ENCODE data around the gene TOMM20.

DNA sequence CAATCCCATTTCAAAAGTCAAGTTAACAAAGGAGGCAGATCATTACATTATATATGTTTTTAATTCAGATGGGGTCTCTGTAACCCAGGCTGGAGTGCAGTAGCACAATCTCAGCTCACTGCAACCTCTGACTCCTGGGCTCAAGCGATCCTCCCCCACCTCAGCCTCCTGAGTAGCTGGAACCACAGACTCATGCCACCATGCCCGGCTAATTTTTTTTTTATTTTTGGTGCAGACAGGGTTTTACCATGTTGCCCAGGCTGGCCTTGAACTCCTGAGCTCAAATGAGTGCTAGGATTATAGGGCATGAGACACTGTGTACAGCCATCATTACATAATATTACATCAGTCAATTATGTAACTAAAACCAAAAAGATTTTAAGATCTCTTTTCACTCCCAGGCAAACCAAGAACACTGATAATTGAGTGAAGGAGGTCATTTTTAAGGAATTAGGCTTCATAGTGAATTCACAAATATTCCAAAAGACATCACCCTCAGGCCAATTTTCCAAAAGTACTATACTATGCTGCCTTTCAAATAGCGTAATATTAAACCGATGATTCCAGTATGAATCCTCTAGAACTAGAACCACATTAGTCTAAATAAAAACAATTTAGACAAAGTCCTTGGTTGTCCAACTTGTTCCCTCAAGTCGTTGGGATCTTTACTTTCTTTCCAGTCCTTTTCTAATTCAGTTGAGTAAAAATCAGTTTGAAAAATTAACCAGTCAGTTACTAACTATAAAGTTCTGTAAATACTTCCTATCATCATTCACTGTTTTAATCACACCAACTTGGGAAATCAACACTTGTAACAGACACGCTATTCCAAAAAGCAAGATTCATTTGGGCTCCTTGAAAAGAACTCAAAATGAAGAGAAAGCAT lies 16.1 kb downstream of the TOMM20 start:
- TF ChIP-seq POLR2A (IDR thresholded peaks at IDR 0.05): no peak
- TF ChIP-seq, protein P1, sequence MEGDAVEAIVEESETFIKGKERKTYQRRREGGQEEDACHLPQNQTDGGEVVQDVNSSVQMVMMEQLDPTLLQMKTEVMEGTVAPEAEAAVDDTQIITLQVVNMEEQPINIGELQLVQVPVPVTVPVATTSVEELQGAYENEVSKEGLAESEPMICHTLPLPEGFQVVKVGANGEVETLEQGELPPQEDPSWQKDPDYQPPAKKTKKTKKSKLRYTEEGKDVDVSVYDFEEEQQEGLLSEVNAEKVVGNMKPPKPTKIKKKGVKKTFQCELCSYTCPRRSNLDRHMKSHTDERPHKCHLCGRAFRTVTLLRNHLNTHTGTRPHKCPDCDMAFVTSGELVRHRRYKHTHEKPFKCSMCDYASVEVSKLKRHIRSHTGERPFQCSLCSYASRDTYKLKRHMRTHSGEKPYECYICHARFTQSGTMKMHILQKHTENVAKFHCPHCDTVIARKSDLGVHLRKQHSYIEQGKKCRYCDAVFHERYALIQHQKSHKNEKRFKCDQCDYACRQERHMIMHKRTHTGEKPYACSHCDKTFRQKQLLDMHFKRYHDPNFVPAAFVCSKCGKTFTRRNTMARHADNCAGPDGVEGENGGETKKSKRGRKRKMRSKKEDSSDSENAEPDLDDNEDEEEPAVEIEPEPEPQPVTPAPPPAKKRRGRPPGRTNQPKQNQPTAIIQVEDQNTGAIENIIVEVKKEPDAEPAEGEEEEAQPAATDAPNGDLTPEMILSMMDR (IDR thresholded peaks at IDR 0.05): no peak

Data from thyroid gland (tissue), 4 donors.